Stimulated activated CD8-positive, alpha-beta memory T cell treated with anti-CD3 and anti-CD28 coated beads, Interleukin-12 subunit alpha, Interleukin-12 subunit beta, amount 100 ng/mL, for 24 hours (primary cell): ENCODE results near the gene MORN5.

ENCODE experiments used
- DNase-seq: peaks from one replicate; pipeline ENCODE4 v3.0.0-alpha.2; 2020; ENCODE audit errors: extremely low read depth

Gene MORN5

DNA sequence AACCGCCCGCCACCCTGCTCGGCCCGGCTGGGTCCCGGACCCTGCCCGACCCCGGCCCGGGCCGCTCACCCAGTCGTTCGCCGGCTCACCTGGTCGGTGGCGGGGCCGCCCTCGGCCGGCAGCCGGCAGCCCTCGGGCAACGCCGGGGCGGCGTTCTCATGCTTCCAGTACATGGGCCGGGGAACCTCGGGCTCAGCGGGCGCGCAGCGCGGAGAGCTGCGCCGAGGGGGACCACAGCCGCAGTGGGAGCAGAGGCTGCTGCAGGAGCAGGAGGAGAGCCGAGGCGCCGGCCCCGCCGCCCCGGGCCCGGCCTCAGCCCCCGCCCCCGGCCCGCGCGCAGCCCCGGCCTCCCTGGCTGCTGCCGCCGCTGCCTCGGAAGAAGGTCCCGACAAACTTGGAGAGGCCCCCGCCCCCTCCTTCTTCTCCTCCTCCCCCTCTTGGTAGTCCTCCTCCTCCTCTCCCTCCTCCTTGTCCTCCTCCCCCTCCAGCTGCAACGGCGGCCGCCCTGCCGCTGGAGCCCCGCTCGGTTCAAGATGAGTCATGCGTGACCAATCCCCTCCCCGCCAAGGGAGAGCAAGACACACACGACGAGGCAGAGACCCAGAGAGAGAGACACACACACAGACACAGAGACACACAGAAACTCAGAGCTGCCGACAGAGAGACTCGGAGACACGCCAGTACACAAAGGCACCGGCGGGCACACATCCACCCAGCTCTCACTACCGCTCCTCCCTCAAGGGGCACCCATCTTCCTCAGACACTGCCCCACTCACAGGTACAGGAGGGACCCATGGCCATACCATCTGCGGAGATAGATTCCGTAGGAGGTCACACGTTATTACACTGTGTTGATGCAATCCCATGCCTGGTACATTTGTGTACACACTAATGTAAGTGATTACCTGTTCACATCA lies 69.1 kb downstream of the MORN5 start, which contains the start of gene LHX6:
LHX6 (minus strand) TSS at position 390 of the 917 bp plus-strand sequence; CDS start at position 173, 217 bp downstream.
- DNase-seq: no peak

GRCh38 chr9:122229485-122229837 lies 69.8 kb downstream of the MORN5 start:
- DNase-seq: no peak

- DNase-seq: no peak
Measured at GRCh38 chr9:122232796-122233306, 73.1 kb downstream of the MORN5 start.

DNA sequence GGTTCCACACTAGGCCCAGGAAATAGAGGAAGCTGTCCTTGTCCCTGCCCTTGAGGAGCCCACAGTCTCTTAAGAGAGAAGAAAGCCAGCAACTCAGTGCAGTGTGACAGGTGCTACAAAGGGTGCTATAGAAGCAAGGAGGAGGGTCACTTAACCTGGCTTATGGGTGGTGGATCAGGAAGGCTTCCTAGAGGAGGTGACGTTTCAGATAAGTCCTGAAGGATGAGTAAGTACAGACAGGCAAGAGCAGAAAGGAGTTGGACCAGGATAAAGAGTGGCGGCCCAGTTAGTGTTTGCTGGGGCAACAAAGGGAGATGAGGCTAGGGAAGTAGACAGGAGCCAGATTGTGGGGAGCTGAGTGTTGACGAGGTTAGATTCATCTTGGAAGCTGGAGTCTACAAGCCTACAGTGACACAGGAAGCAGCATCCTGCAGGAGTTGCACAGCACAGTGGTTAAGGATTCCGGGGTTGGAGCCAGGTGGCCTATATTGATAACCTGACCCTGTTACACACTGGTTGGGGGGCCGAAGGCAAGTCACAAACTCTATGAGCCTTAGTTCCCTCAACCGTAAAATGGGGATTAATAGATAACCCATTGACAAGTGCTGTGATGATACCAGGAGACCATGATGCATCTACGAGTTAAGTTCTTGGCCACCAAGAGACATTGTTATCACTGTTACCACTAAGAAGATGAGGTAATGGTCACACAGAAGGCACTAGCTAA lies 74.5 kb downstream of the MORN5 start:
- DNase-seq: no peak

DNA sequence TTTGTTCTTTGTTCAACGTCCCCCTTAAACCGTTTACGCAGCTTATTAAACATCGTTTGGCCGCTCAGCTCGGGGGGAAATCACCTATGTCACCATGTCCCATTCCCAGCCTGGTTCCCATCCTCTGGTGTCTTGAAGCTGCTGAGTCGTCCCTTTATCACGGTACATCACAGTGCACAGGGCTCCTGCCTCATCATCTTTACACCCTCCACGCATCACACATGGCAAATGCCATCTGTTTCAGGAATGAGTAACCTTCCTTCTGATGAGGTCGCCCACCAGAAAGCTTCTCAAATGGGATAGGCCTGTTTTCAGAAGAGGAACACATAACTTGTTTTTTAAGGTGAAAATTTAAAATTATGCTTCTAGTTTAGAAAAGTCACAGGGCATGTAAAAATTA lies 77.0 kb downstream of the MORN5 start:
- no peak for DNase-seq

GRCh38 chr9:122239722-122240121 lies 80.0 kb downstream of the MORN5 start:
- DNase-seq: no peak

DNA sequence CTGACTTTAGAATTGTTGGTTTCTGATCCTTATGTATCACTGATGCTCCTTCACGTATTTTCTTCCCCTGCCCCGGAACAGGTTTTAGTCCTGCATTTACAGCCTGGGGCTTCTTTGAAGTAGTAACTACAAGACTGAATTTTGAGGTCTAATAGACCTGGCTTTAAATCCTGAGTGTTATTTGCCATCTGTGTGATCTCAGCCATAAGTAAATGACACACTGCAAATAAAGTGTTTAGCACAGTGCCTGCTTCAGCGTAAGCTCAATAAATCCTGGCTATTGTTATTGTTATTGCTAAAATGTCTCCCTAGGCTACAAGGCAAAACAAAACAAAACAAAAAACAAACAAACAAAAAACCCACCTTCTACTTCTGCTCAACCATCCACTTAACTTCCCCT lies 84.6 kb downstream of the MORN5 start:
- no peak for DNase-seq

DNA sequence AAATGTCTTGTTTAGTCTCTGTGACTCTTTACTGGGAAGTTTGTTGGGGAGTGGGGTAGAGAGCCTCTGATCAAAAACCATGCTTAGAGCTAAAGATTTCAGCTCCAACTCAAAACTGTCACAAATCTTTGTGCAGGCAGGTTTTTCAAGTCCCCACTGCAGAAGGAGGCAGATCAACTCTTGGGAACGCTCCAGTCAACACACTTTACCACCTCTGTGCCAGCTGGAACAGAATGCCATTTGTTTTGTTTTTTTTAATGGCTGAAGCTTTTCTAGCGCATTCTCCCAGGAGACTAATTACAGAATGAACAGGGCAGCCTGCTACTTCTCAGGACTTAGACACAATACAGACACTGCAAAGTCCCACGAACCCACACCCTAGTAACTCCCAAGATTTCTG lies 87.0 kb downstream of the MORN5 start:
- no peak for DNase-seq

DNA sequence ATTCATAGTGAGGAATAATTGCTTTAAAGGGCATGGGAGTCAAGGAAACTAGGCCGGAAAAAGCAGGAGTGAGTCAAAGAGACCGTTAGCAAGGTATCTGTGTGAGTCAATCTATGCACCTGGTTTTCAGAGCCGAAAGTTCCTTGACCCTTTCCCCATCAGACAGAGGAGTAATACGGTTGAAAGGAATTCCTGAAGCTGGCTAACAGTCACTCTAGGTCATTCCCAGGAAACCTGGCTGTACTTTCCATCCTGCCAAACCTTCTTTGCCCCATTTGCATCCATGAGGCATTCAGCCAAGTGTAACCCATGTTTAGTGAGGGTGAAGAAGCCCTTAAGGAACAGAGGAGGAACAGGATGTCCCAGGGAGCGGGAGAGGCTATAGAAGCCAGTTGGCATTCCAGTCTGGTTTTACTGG lies 88.7 kb downstream of the MORN5 start:
- DNase-seq: no peak
